ENCODE measurements around the gene PPTC7.
"Not testable (repeated sequence)": the region's sequence is repeated elsewhere in the genome, so short reads cannot be mapped to it uniquely, and the experiment has no call there.

- not testable (repeated sequence) for TF ChIP-seq CTCF (IDR thresholded peaks at IDR 0.05; ENCODE audit: poor library complexity); EZH2 (IDR thresholded peaks at IDR 0.05; ENCODE audit: borderline replicate concordance)
Observed at GRCh38 chr12:110574717-110575230, 8.3 kb downstream of the PPTC7 start.

Data from hepatocyte (in vitro differentiated cells).